ENCODE data around the gene CHAT.

Gene CHAT

DNA sequence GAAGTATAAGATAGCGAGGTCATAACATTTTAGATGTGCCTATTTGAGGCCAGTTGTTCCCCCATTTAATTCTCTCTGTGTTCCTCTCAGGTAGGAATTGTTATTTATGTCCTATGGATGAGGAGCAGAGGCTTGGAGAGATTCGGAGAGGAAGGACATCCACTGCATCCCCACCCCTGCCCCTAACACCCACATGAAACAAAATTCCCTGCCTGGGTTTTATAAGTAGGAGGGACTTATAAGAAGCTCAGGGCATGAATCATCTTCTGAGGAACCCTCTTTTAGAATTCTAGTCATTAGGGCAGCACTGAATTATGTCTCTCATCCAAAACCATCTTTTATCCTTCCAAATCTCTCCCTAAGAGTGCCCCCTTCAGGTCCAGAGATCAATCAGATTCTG is 5.0 kb downstream of the CHAT start:
- Histone ChIP-seq H3K36me3 (ENCODE audit: insufficient read depth, insufficient read length, low read length) (no peaks in the 10 kb centered on the region), H3K4me1 (ENCODE audit: insufficient read depth, insufficient read length) (peaks cover 2% of the 10 kb centered on the region), H3K27me3 (ENCODE audit: insufficient read depth, insufficient read length) (peaks cover 30% of the 10 kb centered on the region), H3K4me3 (ENCODE audit: insufficient read length, low read depth) (no peak overlapping the region), H3K9me3 (ENCODE audit: insufficient read depth, low read length) (no peaks in the 10 kb centered on the region), H3K9ac (ENCODE audit: insufficient read length, low read depth) (no peak overlapping the region)
- DNase-seq (ENCODE audit: low read depth, low spot score): no peak
- TF ChIP-seq YY1 (IDR thresholded peaks at IDR 0.05; ENCODE audit: insufficient read depth, insufficient read length) (no peak), ZNF274 (IDR thresholded peaks at IDR 0.05; ENCODE audit: low read depth, low read length) (no peak), SUZ12 (IDR thresholded peaks at IDR 0.05; ENCODE audit: extremely low read depth, insufficient read depth, insufficient read length) (no peak)

DNA sequence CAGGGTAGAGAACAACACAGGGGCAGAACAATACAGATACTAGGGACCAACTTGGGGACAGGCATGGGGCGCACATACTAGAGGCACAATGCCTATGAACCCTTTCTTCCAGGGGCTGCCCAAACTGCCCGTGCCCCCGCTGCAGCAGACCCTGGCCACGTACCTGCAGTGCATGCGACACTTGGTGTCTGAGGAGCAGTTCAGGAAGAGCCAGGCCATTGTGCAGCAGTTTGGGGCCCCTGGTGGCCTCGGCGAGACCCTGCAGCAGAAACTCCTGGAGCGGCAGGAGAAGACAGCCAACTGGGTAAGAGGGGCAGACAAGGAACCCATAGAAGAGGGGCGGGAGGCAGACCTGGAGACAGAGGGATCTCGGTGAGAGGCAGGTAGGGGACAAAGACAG is 5.8 kb downstream of the CHAT start:
- Histone ChIP-seq H3K27me3 (ENCODE audit: insufficient read depth, insufficient read length) (peaks cover 25% of the 10 kb centered on the region), H3K9me3 (ENCODE audit: insufficient read depth, low read length) (no peaks in the 10 kb centered on the region), H3K4me3 (ENCODE audit: insufficient read length, low read depth) (no peak overlapping the region), H3K36me3 (ENCODE audit: insufficient read depth, insufficient read length, low read length) (no peaks in the 10 kb centered on the region), H3K9ac (ENCODE audit: insufficient read length, low read depth) (no peak overlapping the region), H3K4me1 (ENCODE audit: insufficient read depth, insufficient read length) (peaks cover 2% of the 10 kb centered on the region)
- TF ChIP-seq SUZ12 (IDR thresholded peaks at IDR 0.05; ENCODE audit: extremely low read depth, insufficient read depth, insufficient read length) (no peak), ZNF274 (IDR thresholded peaks at IDR 0.05; ENCODE audit: low read depth, low read length) (no peak), YY1 (IDR thresholded peaks at IDR 0.05; ENCODE audit: insufficient read depth, insufficient read length) (no peak)
- no peak for DNase-seq (ENCODE audit: low read depth, low spot score)

DNA sequence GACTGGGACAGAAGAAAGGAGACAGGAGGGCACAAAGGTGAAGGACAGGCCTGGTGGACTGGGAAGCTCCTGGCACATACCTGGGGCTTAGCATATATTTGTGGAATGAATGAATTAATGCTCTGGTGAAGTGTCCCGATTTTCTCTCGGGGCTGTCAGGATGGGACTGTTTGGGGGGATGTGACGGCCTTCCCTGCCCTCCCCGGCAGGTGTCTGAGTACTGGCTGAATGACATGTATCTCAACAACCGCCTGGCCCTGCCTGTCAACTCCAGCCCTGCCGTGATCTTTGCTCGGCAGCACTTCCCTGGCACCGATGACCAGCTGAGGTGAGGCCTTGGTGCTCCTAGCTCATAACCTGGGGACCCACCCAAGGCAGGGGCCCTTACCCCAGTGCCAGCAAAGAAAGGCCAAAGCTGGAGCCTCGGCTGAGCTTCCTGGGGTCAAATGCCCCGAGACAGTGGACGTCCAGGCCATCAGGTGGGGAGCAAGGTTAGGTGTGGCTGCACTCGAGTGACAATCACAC is 6.5 kb downstream of the CHAT start:
- no peaks in the 10 kb centered on the region for H3K9me3 ChIP-seq (ENCODE audit: insufficient read depth, low read length)
- no peak for DNase-seq (ENCODE audit: low read depth, low spot score)
- H3K9ac ChIP-seq (ENCODE audit: insufficient read length, low read depth): no peak overlapping the region
- no peak overlapping the region for H3K4me3 ChIP-seq (ENCODE audit: insufficient read length, low read depth)
- H3K36me3 ChIP-seq (ENCODE audit: insufficient read depth, insufficient read length, low read length): no peaks in the 10 kb centered on the region
- TF ChIP-seq YY1 (IDR thresholded peaks at IDR 0.05; ENCODE audit: insufficient read depth, insufficient read length) (no peak), ZNF274 (IDR thresholded peaks at IDR 0.05; ENCODE audit: low read depth, low read length) (no peak), SUZ12 (IDR thresholded peaks at IDR 0.05; ENCODE audit: extremely low read depth, insufficient read depth, insufficient read length) (no peak)
- peaks cover 2% of the 10 kb centered on the region for H3K4me1 ChIP-seq (ENCODE audit: insufficient read depth, insufficient read length)
- peaks cover 17% of the 10 kb centered on the region for H3K27me3 ChIP-seq (ENCODE audit: insufficient read depth, insufficient read length)

DNA sequence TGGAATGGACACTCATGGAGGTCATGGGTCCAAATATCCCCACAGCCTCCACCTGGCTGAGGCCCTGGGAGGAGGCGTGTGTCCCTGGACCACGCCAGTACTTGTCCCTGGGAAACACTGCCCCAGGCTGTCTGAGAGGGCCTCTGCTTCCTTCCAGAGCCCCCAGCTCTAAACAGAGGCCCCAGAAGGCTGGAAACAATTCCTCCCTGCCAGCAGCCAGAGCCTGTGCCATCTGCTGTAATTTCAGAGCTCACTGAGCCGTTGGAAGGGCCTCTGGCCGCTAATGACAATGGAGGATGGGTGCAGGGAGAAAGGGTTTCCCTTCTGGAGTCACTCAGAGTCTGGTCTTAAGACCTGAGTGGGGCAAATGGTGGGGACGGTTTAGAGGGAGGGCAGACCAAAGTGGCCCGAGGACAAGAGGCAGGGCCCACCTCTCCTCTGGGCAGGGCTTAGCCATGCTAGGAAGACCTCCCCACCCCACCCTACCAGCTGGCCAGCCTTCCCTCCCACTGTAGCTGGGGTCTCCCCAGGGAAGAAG is 7.1 kb downstream of the CHAT start:
- Histone ChIP-seq H3K4me1 (ENCODE audit: insufficient read depth, insufficient read length) (peaks cover 2% of the 10 kb centered on the region), H3K9me3 (ENCODE audit: insufficient read depth, low read length) (no peaks in the 10 kb centered on the region), H3K36me3 (ENCODE audit: insufficient read depth, insufficient read length, low read length) (no peaks in the 10 kb centered on the region), H3K4me3 (ENCODE audit: insufficient read length, low read depth) (no peak overlapping the region), H3K27me3 (ENCODE audit: insufficient read depth, insufficient read length) (peaks cover 16% of the 10 kb centered on the region), H3K9ac (ENCODE audit: insufficient read length, low read depth) (no peak overlapping the region)
- DNase-seq (ENCODE audit: low read depth, low spot score): no peak
- no peak for TF ChIP-seq YY1 (IDR thresholded peaks at IDR 0.05; ENCODE audit: insufficient read depth, insufficient read length)
- no peak for TF ChIP-seq ZNF274 (IDR thresholded peaks at IDR 0.05; ENCODE audit: low read depth, low read length)
- no peak for TF ChIP-seq SUZ12 (IDR thresholded peaks at IDR 0.05; ENCODE audit: extremely low read depth, insufficient read depth, insufficient read length)

DNA sequence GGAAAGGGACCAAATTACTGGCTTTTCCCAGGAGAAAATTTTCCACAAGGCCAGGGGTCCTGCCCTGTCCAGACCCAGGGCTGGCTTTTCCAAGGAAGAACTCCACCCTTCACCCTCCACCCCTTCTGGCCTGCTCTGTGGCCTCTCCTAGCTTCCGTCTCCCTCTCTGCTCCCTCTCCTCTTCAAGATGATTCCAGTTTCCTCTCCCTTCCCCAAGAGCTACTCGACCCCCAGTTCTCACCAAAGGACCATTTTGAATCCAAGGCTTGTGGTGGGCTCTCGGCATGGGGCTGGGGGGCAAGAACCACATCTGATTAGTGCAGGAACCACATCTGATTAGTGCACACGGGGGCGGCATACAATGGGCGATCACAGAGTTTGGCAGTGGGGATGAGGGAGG is 7.7 kb downstream of the CHAT start:
- TF ChIP-seq ZNF274 (IDR thresholded peaks at IDR 0.05; ENCODE audit: low read depth, low read length): no peak
- no peak for TF ChIP-seq SUZ12 (IDR thresholded peaks at IDR 0.05; ENCODE audit: extremely low read depth, insufficient read depth, insufficient read length)
- TF ChIP-seq YY1 (IDR thresholded peaks at IDR 0.05; ENCODE audit: insufficient read depth, insufficient read length): no peak
- DNase-seq (ENCODE audit: low read depth, low spot score): no peak
- Histone ChIP-seq H3K27me3 (ENCODE audit: insufficient read depth, insufficient read length) (peaks cover 12% of the 10 kb centered on the region), H3K9me3 (ENCODE audit: insufficient read depth, low read length) (no peaks in the 10 kb centered on the region), H3K4me3 (ENCODE audit: insufficient read length, low read depth) (no peak overlapping the region), H3K9ac (ENCODE audit: insufficient read length, low read depth) (no peak overlapping the region), H3K4me1 (ENCODE audit: insufficient read depth, insufficient read length) (peaks cover 2% of the 10 kb centered on the region), H3K36me3 (ENCODE audit: insufficient read depth, insufficient read length, low read length) (no peaks in the 10 kb centered on the region)

DNA sequence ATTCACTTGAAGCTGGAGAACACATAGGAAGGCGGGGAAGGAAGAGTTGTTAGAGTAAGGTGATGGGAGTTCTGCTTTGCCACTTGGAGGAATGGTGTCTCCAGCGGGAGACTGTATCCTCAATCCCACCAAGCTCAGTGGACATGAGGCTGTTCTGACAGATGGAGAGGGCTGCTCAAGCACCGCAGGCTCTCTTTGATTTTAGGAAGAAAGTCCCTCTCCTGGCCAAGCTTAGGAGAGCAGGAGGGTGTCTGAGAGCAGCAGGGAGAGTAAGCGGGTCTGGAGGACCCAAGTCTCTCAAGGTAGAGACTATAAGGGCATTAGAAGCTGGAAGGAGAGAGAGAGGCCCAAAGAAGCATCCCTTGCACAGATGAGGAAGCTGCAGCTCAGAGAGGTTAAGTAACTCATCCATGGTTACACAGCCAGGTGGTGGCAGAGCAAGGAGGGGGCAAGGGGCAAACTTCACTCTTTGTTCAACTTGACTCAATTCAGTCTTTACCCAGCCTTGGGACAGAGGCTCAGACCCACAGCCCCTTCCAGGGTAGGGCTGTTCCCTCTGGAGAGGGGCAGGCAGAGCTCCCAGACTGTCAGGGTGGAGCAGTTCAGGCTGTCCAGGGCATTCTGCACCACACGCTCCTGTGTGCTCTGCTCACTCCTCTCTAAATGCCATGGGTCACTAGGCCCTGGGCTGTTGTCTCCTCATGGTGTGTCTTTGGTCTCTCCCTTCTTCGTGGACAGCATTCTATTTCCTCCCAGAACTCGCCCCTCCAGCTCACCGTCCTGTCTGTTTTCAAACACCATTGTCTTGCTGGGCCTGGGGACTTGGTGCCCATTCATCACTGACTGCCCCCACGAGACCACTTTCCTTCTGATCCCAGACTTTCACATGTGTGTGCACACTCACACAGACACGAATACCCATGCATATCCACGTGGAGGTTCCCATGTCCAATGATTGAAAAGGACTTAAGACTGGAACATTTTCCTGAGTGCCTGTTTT is 8.9 kb downstream of the CHAT start:
- H3K9ac ChIP-seq (ENCODE audit: insufficient read length, low read depth): no peak overlapping the region
- no peaks in the 10 kb centered on the region for H3K36me3 ChIP-seq (ENCODE audit: insufficient read depth, insufficient read length, low read length)
- H3K27me3 ChIP-seq (ENCODE audit: insufficient read depth, insufficient read length): peaks cover 12% of the 10 kb centered on the region
- no peak for TF ChIP-seq YY1 (IDR thresholded peaks at IDR 0.05; ENCODE audit: insufficient read depth, insufficient read length)
- no peak for TF ChIP-seq SUZ12 (IDR thresholded peaks at IDR 0.05; ENCODE audit: extremely low read depth, insufficient read depth, insufficient read length)
- TF ChIP-seq ZNF274 (IDR thresholded peaks at IDR 0.05; ENCODE audit: low read depth, low read length): no peak
- H3K4me3 ChIP-seq (ENCODE audit: insufficient read length, low read depth): no peak overlapping the region
- no peaks in the 10 kb centered on the region for H3K9me3 ChIP-seq (ENCODE audit: insufficient read depth, low read length)
- H3K4me1 ChIP-seq (ENCODE audit: insufficient read depth, insufficient read length): peaks cover 2% of the 10 kb centered on the region
- no peak for DNase-seq (ENCODE audit: low read depth, low spot score)

DNA sequence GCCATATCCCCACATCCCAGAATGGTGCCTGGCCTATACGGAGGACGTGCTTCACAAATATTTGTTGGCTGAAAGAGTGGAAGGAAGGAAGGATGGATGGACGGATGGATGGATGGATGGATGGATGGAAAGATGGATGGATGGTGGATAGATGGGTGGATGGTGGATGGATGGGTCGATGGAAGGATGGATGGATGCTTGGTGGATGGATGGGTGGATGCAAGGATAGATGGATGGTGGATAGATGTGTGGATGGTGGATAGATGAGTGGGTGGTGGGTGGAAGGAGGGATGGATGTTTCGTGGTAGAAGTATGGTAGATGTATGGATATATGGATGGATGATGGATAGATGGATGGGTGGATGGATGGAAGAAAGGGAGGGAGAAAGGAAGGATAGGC is 10.8 kb downstream of the CHAT start:
- Histone ChIP-seq H3K4me1 (ENCODE audit: insufficient read depth, insufficient read length) (peaks cover 2% of the 10 kb centered on the region), H3K36me3 (ENCODE audit: insufficient read depth, insufficient read length, low read length) (no peaks in the 10 kb centered on the region), H3K9ac (ENCODE audit: insufficient read length, low read depth) (no peak overlapping the region), H3K9me3 (ENCODE audit: insufficient read depth, low read length) (no peaks in the 10 kb centered on the region), H3K4me3 (ENCODE audit: insufficient read length, low read depth) (no peak overlapping the region), H3K27me3 (ENCODE audit: insufficient read depth, insufficient read length) (peaks cover 8% of the 10 kb centered on the region)
- DNase-seq (ENCODE audit: low read depth, low spot score): no peak
- TF ChIP-seq SUZ12 (IDR thresholded peaks at IDR 0.05; ENCODE audit: extremely low read depth, insufficient read depth, insufficient read length) (no peak), ZNF274 (IDR thresholded peaks at IDR 0.05; ENCODE audit: low read depth, low read length) (no peak), YY1 (IDR thresholded peaks at IDR 0.05; ENCODE audit: insufficient read depth, insufficient read length) (no peak)
